Activated naive CD8-positive, alpha-beta T cell treated with anti-CD3 and anti-CD28 coated beads, Interleukin-2, amount 50 U/mL, for 24 hours (primary cell): ENCODE data around the gene FXR2.
"Not testable (repeated sequence)": the region's sequence is repeated elsewhere in the genome, so short reads cannot be mapped to it uniquely, and the experiment has no call there.

Experiments used
- ATAC-seq: fragments of 150-1000 bp; cut with Tn5 transposase; one replicate; pipeline ENCODE4 v1.10.0; 2021
- DNase-seq: peaks from one replicate; pipeline ENCODE4 v3.0.0; 2021
- H3K27ac Mint-ChIP-seq: one replicate; pipeline ENCODE4 v1.8.0; 2021; ENCODE audit warnings: mild to moderate bottlenecking, mixed read lengths
- H3K27me3 Mint-ChIP-seq: one replicate; pipeline ENCODE4 v1.8.0; 2021; ENCODE audit warnings: mixed read lengths
- H3K36me3 Mint-ChIP-seq: one replicate; pipeline ENCODE4 v1.8.0; 2021; ENCODE audit warnings: low read depth, mixed read lengths
- H3K4me1 Mint-ChIP-seq: one replicate; pipeline ENCODE4 v1.8.0; 2021; ENCODE audit warnings: mixed read lengths
- H3K4me3 Mint-ChIP-seq: one replicate; pipeline ENCODE4 v1.8.0; 2021; ENCODE audit warnings: mild to moderate bottlenecking, moderate library complexity, mixed read lengths
- H3K9me3 Mint-ChIP-seq: one replicate; pipeline ENCODE4 v1.8.0; 2021; ENCODE audit warnings: mixed read lengths

FXR2 gene

GRCh38 chr17:7614425-7615264 lies at the start of gene FXR2:
FXR2 (minus strand) TSS chr17:7614897; CDS start chr17:7614532, 365 bp downstream.
- H3K4me1 Mint-ChIP-seq: peaks cover 38% of the 10 kb centered on the region

DNA sequence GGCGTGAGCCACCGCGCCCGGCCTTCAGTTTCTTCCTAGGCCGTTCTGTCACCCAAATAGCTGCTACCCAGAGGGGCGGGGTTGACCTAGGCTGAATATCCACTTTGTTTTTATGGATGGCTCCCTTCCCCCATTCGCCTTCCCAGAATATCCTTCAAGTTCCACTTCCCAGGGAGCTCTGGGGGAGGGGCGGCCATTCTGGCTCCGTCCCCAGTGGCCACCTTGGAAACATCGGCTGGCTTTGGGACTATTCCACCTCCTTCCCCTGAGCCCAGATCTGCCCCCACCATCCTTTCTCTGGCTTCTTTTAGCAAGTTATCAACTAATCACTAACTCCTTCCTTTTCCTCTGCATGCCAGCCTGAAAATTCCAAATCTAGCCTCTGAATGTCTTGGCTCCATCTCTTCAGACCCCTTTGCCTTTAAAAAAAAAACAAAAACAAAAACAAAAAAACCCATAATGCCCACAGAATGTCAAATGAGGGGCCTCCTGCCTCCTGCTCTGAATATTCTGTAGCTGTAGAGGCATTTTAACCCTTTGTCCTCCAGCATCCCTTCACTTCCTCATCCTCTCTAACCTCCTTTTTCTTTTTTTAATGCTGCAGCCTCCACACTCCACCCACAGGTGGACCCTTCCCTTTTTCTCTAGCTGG lies 42.4 kb upstream of the FXR2 start:
- H3K4me1 Mint-ChIP-seq: no peaks in the 10 kb centered on the region
- H3K27ac Mint-ChIP-seq: no peak overlapping the region
- no peaks in the 10 kb centered on the region for H3K36me3 Mint-ChIP-seq
- DNase-seq (no peak), ATAC-seq (no peak)
- no peak overlapping the region for H3K4me3 Mint-ChIP-seq
- peaks cover 13% of the 10 kb centered on the region for H3K27me3 Mint-ChIP-seq
- no peaks in the 10 kb centered on the region for H3K9me3 Mint-ChIP-seq

More at GRCh38 chr17:7614425-7615264, at the start of gene FXR2:
- peaks cover 17% of the 10 kb centered on the region for H3K36me3 Mint-ChIP-seq
- DNase-seq (peak; percentile 99), ATAC-seq (peak; percentile 94)
- peaks cover 1% of the 10 kb centered on the region for H3K27me3 Mint-ChIP-seq
- H3K27ac Mint-ChIP-seq: peak within 1 kb of the TSS; percentile 95
- peak within 1 kb of the TSS; percentile 89 for H3K4me3 Mint-ChIP-seq
- H3K9me3 Mint-ChIP-seq: no peaks in the 10 kb centered on the region

DNA sequence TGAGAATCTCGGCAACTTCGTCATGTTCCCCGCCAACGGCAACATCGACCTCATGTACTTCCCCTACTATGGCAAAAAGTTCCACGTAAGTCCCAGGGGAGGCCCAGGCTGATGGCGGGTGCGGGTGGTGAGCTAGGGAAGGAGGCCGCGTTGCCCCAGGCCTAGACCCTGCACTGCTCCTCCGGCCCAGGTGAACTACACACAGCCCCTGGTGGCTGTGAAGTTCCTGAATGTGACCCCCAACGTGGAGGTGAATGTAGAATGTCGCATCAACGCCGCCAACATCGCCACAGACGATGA lies 40.8 kb upstream of the FXR2 start:
- Mint-ChIP-seq H3K27me3 (peaks cover 24% of the 10 kb centered on the region), H3K4me3 (no peak overlapping the region), H3K36me3 (no peaks in the 10 kb centered on the region), H3K27ac (no peak overlapping the region), H3K4me1 (peaks cover 1% of the 10 kb centered on the region), H3K9me3 (no peaks in the 10 kb centered on the region)
- no peak for DNase-seq
- no peak for ATAC-seq

DNA sequence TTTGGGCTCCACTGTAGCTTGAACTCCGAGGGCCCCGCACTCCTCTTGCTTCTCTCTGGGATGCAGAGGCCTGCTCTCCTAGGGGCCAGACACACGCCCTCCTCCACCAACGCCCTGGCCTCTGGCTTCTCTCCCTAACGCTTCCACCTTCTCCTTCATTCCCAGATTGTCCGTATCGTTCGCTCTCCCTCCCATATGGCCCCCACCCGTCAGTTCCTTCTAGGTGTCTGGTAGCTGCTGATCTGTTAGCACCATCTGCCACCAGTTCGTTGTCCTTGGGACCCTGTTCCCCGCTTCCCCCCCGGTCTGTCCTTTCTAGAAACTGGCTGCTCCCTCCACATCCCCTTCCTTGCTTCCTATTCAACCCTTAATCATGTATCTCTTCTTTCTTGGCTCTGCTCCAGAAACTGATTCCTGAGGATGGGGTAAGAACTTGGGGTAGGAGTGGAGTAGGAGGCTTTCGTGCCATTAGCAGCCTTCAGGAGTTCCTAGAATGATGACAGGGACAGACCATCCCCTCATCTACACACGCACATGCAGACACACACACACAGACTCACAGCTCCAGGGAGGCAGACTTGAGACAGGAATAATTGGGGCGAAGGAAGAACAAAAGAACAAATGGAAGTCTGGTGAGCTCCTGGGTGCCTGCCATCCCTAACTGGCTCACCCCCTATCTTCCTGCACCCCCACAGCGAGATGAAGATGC lies 40.3 kb upstream of the FXR2 start:
- H3K36me3 Mint-ChIP-seq: no peaks in the 10 kb centered on the region
- H3K27me3 Mint-ChIP-seq: peaks cover 28% of the 10 kb centered on the region
- DNase-seq (no peak), ATAC-seq (no peak)
- H3K4me1 Mint-ChIP-seq: peaks cover 6% of the 10 kb centered on the region
- no peak overlapping the region for H3K4me3 Mint-ChIP-seq
- no peak overlapping the region for H3K27ac Mint-ChIP-seq
- no peaks in the 10 kb centered on the region for H3K9me3 Mint-ChIP-seq

DNA sequence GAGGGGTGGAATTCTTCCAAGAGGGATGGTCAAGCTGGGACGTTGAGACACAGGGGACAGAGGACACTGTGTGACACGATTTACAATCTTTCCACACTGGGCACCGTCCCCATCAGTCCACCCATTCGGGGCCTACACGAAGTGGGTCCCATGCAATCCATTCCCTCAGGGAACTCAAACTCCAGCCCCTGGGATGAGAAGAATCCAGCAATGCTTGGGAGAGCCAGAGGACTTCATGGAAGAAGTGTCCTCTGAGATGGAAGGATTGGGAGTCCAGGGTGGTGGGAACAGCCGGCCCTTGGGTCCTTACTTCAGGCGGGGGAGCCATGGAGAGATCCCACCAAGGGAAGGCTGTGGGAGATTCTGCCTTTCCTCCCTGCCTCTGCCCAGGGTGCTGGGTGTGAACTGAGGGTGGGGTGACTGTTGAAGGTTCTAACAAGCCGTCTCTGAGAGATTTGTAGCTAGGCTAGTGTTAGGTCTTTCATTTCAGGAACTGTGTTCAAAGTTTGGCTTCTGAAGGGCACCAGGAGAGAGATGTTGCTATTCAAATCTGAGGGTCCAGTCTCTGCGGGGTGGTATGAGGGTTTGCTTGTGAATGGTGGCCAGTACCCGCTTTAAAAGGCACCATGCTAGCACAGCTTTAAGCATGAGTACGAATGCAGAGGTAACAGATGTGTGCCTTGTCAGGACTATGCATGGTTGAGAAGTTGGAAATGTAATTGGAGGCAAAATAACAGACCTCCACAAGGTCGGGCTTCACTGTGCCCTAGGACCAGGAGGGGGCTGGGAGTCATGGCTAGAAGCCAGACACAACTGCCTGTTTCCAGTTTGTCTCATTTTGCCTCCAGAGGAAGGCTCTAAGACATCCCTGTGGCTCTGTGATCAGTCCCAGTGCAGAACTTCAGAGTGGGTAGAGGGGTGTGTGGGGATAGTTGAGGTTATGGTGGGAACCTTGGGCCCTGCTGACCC lies 38.0 kb upstream of the FXR2 start:
- Mint-ChIP-seq H3K4me1 (peaks cover 9% of the 10 kb centered on the region), H3K9me3 (no peaks in the 10 kb centered on the region), H3K36me3 (no peaks in the 10 kb centered on the region), H3K27me3 (peaks cover 39% of the 10 kb centered on the region), H3K4me3 (no peak overlapping the region), H3K27ac (no peak overlapping the region)
- ATAC-seq (no peak), DNase-seq (no peak)

GRCh38 chr17:7651665-7652387 lies 37.1 kb upstream of the FXR2 start:
- Mint-ChIP-seq H3K27me3 (peaks cover 43% of the 10 kb centered on the region), H3K4me3 (no peak overlapping the region)
- no peak for DNase-seq

DNA sequence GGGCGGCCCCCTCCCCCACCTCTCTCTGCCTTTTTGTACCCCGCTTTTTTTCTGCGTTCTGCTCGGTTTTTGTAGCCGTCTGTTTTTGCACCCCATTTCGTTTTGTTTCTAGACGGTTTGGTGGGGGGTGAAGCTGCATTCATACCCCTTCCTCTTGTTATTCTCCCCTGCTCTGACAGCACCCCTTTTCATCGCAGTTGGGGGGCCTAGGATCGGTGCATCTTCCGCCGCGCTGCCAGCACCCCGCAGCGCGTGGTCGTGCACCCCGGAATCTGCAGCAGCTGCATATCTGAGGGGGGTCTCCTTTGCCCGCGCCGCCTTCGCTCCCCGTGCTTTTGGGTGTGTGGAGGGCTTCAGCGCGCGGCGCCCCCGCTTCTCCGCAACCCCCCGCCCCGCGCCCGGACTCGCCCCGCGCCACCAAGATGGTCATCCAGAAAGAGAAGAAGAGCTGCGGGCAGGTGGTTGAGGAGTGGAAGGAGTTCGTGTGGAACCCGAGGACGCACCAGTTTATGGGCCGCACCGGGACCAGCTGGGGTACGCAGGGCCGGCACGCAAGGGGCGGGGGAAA lies 36.5 kb upstream of the FXR2 start:
- peaks cover 45% of the 10 kb centered on the region for H3K27me3 Mint-ChIP-seq

More at GRCh38 chr17:7651665-7652387, 37.1 kb upstream of the FXR2 start:
- Mint-ChIP-seq H3K4me1 (peaks cover 9% of the 10 kb centered on the region), H3K27ac (no peak overlapping the region), H3K36me3 (no peaks in the 10 kb centered on the region), H3K9me3 (no peaks in the 10 kb centered on the region)
- no peak for ATAC-seq

GRCh38 chr17:7650509-7651096 lies 35.9 kb upstream of the FXR2 start, which contains the start of gene ATP1B2:
ATP1B2 (plus strand) TSS chr17:7650926; CDS start chr17:7651519, 593 bp downstream.
- Mint-ChIP-seq H3K4me3 (peak within 1 kb of the TSS; percentile 76), H3K9me3 (no peaks in the 10 kb centered on the region), H3K27ac (no peak within 1 kb of the TSS), H3K4me1 (peaks cover 9% of the 10 kb centered on the region), H3K36me3 (no peaks in the 10 kb centered on the region), H3K27me3 (peaks cover 46% of the 10 kb centered on the region)
- ATAC-seq (peak; percentile 90), DNase-seq (peak; percentile 70)

More for the DNA sequence above, 36.5 kb upstream of the FXR2 start:
- Mint-ChIP-seq H3K36me3 (no peaks in the 10 kb centered on the region), H3K4me3 (peak overlapping the region; percentile 66), H3K4me1 (peaks cover 9% of the 10 kb centered on the region), H3K27ac (no peak overlapping the region), H3K9me3 (no peaks in the 10 kb centered on the region)
- DNase-seq: no peak
- no peak for ATAC-seq

- ATAC-seq: no peak
- no peak for DNase-seq
- Mint-ChIP-seq H3K9me3 (no peaks in the 10 kb centered on the region), H3K27ac (no peak overlapping the region), H3K4me3 (no peak overlapping the region), H3K27me3 (peaks cover 33% of the 10 kb centered on the region), H3K36me3 (no peaks in the 10 kb centered on the region), H3K4me1 (peaks cover 9% of the 10 kb centered on the region)
These were observed 32.3 kb upstream of the FXR2 start for GRCh38 chr17:7647018-7647417.

GRCh38 chr17:7646457-7646856 lies 31.8 kb upstream of the FXR2 start:
- ATAC-seq (no peak), DNase-seq (no peak)
- Mint-ChIP-seq H3K27me3 (peaks cover 31% of the 10 kb centered on the region), H3K4me1 (peaks cover 9% of the 10 kb centered on the region), H3K36me3 (no peaks in the 10 kb centered on the region), H3K27ac (no peak overlapping the region), H3K4me3 (no peak overlapping the region), H3K9me3 (no peaks in the 10 kb centered on the region)

DNA sequence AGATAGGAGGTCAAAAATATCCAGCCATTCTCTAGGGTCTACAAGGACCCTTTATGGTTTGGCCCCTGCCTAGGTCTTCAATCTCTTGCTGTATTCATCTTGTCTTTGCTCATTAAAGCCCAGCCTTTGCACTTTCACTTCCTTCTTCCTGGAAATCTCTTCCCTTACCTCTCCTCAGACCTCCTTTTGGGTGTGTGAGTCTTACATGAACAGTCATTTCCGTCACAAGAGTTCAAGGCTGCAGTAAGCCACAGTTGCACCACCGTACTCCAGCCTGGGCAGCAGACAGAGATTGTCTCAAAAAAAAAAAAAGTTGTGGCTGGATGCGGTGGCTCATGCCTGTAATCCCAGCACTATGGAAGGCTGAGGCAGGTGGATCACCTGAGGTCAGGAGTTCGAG lies 30.1 kb upstream of the FXR2 start:
- Mint-ChIP-seq H3K4me3 (no peak overlapping the region), H3K36me3 (no peaks in the 10 kb centered on the region), H3K9me3 (no peaks in the 10 kb centered on the region), H3K27me3 (peaks cover 20% of the 10 kb centered on the region), H3K27ac (no peak overlapping the region), H3K4me1 (peaks cover under 1% of the 10 kb centered on the region)
- ATAC-seq: no peak
- no peak for DNase-seq

DNA sequence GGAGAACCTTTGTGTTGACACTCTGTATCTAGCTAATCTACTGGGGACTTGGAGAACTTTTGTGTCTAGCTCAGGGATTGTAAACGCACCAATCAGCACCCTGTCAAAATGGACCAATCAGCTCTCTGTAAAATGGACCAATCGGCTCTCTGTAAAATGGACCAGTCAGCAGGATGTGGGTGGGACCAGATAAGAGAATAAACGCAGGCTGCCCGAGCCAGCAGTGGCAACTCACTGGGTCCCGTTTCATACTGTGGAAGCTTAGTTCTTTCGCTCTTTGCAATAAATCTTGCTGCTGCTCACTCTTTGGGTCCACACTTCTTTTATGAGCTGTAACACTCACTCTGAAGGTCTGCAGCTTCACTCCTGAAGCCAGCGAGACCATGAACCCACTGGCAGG lies 26.9 kb upstream of the FXR2 start:
- H3K27ac Mint-ChIP-seq, H3K4me3 Mint-ChIP-seq, H3K27me3 Mint-ChIP-seq, H3K4me1 Mint-ChIP-seq, H3K36me3 Mint-ChIP-seq, H3K9me3 Mint-ChIP-seq, DNase-seq, ATAC-seq: not testable (repeated sequence)

DNA sequence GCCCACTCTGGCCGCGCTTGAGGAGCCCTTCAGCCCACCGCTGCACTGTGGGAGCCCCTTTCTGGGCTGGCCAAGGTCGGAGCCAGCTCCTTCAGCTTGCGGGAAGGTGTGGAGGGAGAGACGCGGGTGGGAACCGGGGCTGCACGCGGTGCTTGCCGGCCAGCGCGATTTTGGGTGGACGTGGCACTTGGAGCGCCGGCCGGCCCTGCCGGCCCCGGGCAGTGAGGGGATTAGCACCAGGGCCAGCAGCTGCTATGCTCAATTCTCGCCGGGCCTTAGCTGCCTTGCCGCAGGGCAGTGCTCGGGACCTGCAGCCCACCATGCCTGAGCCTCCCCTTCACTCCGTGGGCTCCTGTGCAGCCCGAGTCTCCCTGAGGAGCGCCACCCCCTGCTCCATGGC lies 26.1 kb upstream of the FXR2 start:
- DNase-seq (no peak), ATAC-seq (no peak)
- Mint-ChIP-seq H3K9me3 (no peaks in the 10 kb centered on the region), H3K4me1 (no peaks in the 10 kb centered on the region), H3K4me3 (no peak overlapping the region), H3K27me3 (peaks cover 4% of the 10 kb centered on the region), H3K27ac (no peak overlapping the region), H3K36me3 (no peaks in the 10 kb centered on the region)
